Smooth muscle cell (in vitro differentiated cells): ENCODE data around the gene PCNX1. TPM values are rescaled to one million over a fixed set of nuclear protein-coding genes. Genes with fewer than 3 reads are reported as not detected.

ENCODE experiments used
- DNase-seq: peaks from one replicate; lab custom pipeline; 2025; ENCODE audit not compliant: unreplicated experiment; lab: John Stamatoyannopoulos, UW
- H2AFZ ChIP-seq: fragments of 200-600 bp; sonication (generic); 2 replicates; pipeline ENCODE4 v1.6.0; 2016; ENCODE audit warnings: antibody characterized with exemption, low read depth, mild to moderate bottlenecking
- H3F3A ChIP-seq: fragments of 200-600 bp; sonication (generic); 2 replicates; pipeline ENCODE4 v1.6.0; 2017; ENCODE audit warnings: antibody characterized with exemption, low read depth
- H3K27ac ChIP-seq: fragments of 200-600 bp; sonication (generic); 2 replicates; pipeline ENCODE4 v1.5.1; 2016; ENCODE audit warnings: low read depth, mild to moderate bottlenecking
- H3K27me3 ChIP-seq: fragments of 200-600 bp; sonication (generic); 2 replicates; pipeline ENCODE4 v1.6.1; 2016; ENCODE audit warnings: low read depth, mild to moderate bottlenecking
- H3K36me3 ChIP-seq: fragments of 200-600 bp; sonication (generic); 2 replicates; pipeline ENCODE4 v1.5.1; 2016; ENCODE audit warnings: low read depth
- H3K4me1 ChIP-seq: fragments of 200-600 bp; sonication (generic); 2 replicates; pipeline ENCODE4 v1.5.1; 2016; ENCODE audit warnings: low read depth
- H3K4me2 ChIP-seq: fragments of 200-600 bp; sonication (generic); 2 replicates; pipeline ENCODE4 v1.6.0; 2016; ENCODE audit warnings: mild to moderate bottlenecking
- H3K4me3 ChIP-seq: fragments of 200-600 bp; sonication (generic); 2 replicates; pipeline ENCODE4 v1.5.1; 2016; ENCODE audit warnings: mild to moderate bottlenecking
- H3K79me2 ChIP-seq: fragments of 200-600 bp; sonication (generic); 2 replicates; pipeline ENCODE4 v1.6.0; 2016; ENCODE audit warnings: low read depth, mild to moderate bottlenecking
- H3K9ac ChIP-seq: fragments of 200-600 bp; sonication (generic); 2 replicates; pipeline ENCODE4 v1.6.0; 2016; ENCODE audit warnings: low read depth
- H3K9me3 ChIP-seq: fragments of 200-600 bp; sonication (generic); replicated peaks from 2 replicates; pipeline ENCODE4 v1.5.1; 2016; ENCODE audit warnings: low read depth
- H4K20me1 ChIP-seq: fragments of 200-600 bp; sonication (generic); 2 replicates; pipeline ENCODE4 v1.6.0; 2016; ENCODE audit warnings: low read depth
- CTCF ChIP-seq: fragments of 200-600 bp; sonication (generic); IDR thresholded peaks from 2 replicates; pipeline ENCODE4 v1.5.1; 2017; ENCODE audit warnings: borderline replicate concordance, mild to moderate bottlenecking, antibody characterized with exemption; ENCODE audit not compliant: insufficient read depth, poor library complexity, severe bottlenecking
- WGBS: methylation state at CpG from one replicate; pipeline ENCODE4 v1.1.7; 2016; ENCODE audit warnings: low lambda C conversion rate; 5-methylcytosine and 5-hydroxymethylcytosine counted together
- polyA plus RNA-seq: library from polyadenylated mRNA; unstranded; fragments of >200 nt; fragmentation: Nextera tagmentation; extraction: Ambion mirVana; gene quantifications from 2 replicates; pipeline ENCODE4 v1.2.1, GENCODE V29; 2016
- total RNA-seq: library from RNA; depleted of rRNA; stranded (reverse); fragments of >200 nt; gene quantifications from 2 replicates; pipeline ENCODE4 v1.2.3, GENCODE V29; 2014

Gene PCNX1
- total and polyA plus RNA-seq, 2 experiments from 2014 or later, result 12.2 to 68.2 TPM

- no peak for DNase-seq
- Histone ChIP-seq H3K9ac (no peak overlapping the region), H3K36me3 (no peaks in the 10 kb centered on the region), H3K4me2 (no peak overlapping the region), H3K4me1 (no peaks in the 10 kb centered on the region), H3K4me3 (no peak overlapping the region), H3K27me3 (no peaks in the 10 kb centered on the region), H3K79me2 (no peaks in the 10 kb centered on the region), H3F3A (peaks cover 9% of the 10 kb centered on the region), H3K9me3 (no peaks in the 10 kb centered on the region), H3K27ac (peak overlapping the region; percentile 58), H2AFZ (no peak overlapping the region), H4K20me1 (no peaks in the 10 kb centered on the region)
- TF ChIP-seq CTCF, result no peak
- 86% methylated on average over 13 of the region's 13 CpGs for WGBS
Observed at GRCh38 chr14:70893062-70893845, 14.0 kb upstream of the PCNX1 start.

GRCh38 chr14:70893858-70894291, 13.4 kb upstream of the PCNX1 start:
- no peak for DNase-seq
- peak overlapping the region; percentile 64 for H3K4me2 ChIP-seq
- no peaks in the 10 kb centered on the region for H3K9me3 ChIP-seq
- peaks cover 9% of the 10 kb centered on the region for H3F3A ChIP-seq
- H4K20me1 ChIP-seq, result no peaks in the 10 kb centered on the region
- H3K9ac ChIP-seq, result no peak overlapping the region
- H3K27me3 ChIP-seq, result no peaks in the 10 kb centered on the region
- no peaks in the 10 kb centered on the region for H3K79me2 ChIP-seq
- WGBS, result 85% methylated on average over 5 of the region's 5 CpGs
- no peak for TF ChIP-seq CTCF
- H3K27ac ChIP-seq, result peak overlapping the region; percentile 58
- H2AFZ ChIP-seq, result peak overlapping the region; percentile 67
- H3K4me1 ChIP-seq, result no peaks in the 10 kb centered on the region
- no peaks in the 10 kb centered on the region for H3K36me3 ChIP-seq
- no peak overlapping the region for H3K4me3 ChIP-seq

- H3K4me1 ChIP-seq, result no peaks in the 10 kb centered on the region
- peaks cover 9% of the 10 kb centered on the region for H3F3A ChIP-seq
- peak overlapping the region; percentile 67 for H2AFZ ChIP-seq
- H3K27me3 ChIP-seq, result no peaks in the 10 kb centered on the region
- 31% methylated on average over 2 of the region's 2 CpGs for WGBS
- H3K79me2 ChIP-seq, result no peaks in the 10 kb centered on the region
- no peak overlapping the region for H3K4me3 ChIP-seq
- H3K36me3 ChIP-seq, result no peaks in the 10 kb centered on the region
- H3K27ac ChIP-seq, result peak overlapping the region; percentile 58
- H3K4me2 ChIP-seq, result peak overlapping the region; percentile 64
- no peaks in the 10 kb centered on the region for H3K9me3 ChIP-seq
- H4K20me1 ChIP-seq, result no peaks in the 10 kb centered on the region
- H3K9ac ChIP-seq, result no peak overlapping the region
- TF ChIP-seq CTCF, result no peak
- DNase-seq, result no peak
Observed at GRCh38 chr14:70894868-70895267, 12.4 kb upstream of the PCNX1 start.

- no peaks in the 10 kb centered on the region for H3K4me1 ChIP-seq
- no peaks in the 10 kb centered on the region for H3K79me2 ChIP-seq
- no peaks in the 10 kb centered on the region for H3K36me3 ChIP-seq
- H3K27ac ChIP-seq, result no peak overlapping the region
- no peak overlapping the region for H2AFZ ChIP-seq
- H3K27me3 ChIP-seq, result no peaks in the 10 kb centered on the region
- peaks cover 9% of the 10 kb centered on the region for H3F3A ChIP-seq
- TF ChIP-seq CTCF, result no peak
- H3K4me3 ChIP-seq, result no peak overlapping the region
- no peak overlapping the region for H3K9ac ChIP-seq
- H4K20me1 ChIP-seq, result no peaks in the 10 kb centered on the region
- no peak for DNase-seq
- H3K4me2 ChIP-seq, result no peak overlapping the region
- 86% methylated on average over 1 of the region's 1 CpG for WGBS
- H3K9me3 ChIP-seq, result no peaks in the 10 kb centered on the region
Observed at GRCh38 chr14:70896317-70896716, 10.9 kb upstream of the PCNX1 start.
